OCI-LY7 (cell line): ENCODE measurements around the gene SLC8A1. TPM values are rescaled to one million over a fixed set of nuclear protein-coding genes. Genes with fewer than 3 reads are reported as not detected.

ENCODE experiments used
- BruUV-seq: library from RNA; stranded (reverse); fragments of 400-500 nt; replicated peaks from 2 replicates; lab custom pipeline; 2021; lab: Mats Ljungman, UMichigan
- CTCF ChIA-PET: fragments of 300-600 bp; sonication (Branson Sonifier 250); formaldehyde crosslinking; loops from one replicate; lab custom pipeline; 2022; ENCODE audit warnings: antibody characterized with exemption; ENCODE audit not compliant: unreplicated experiment; lab: Charles Lee
- POLR2A ChIA-PET: fragments of 300-600 bp; sonication (Branson Sonifier 250); formaldehyde crosslinking; loops from one replicate; lab custom pipeline; 2022; ENCODE audit warnings: antibody characterized with exemption; lab: Charles Lee
- DNase-seq: peaks from one replicate; pipeline ENCODE4 v3.0.0-alpha.2; 2015; ENCODE audit warnings: low spot score
- H2AFZ ChIP-seq: fragments of 200-600 bp; sonication (generic), shearing (Covaris generic); 2 replicates; pipeline ENCODE4 v1.6.1; 2014; ENCODE audit warnings: mild to moderate bottlenecking, antibody characterized with exemption, low read length, moderate library complexity
- H3K27ac ChIP-seq: fragments of 200-600 bp; sonication (generic); 2 replicates; pipeline ENCODE4 v1.5.1; 2014; ENCODE audit warnings: mixed run types, low read depth, mild to moderate bottlenecking, moderate library complexity, low read length, inconsistent platforms; ENCODE audit not compliant: poor library complexity, severe bottlenecking
- H3K36me3 ChIP-seq: fragments of 200-600 bp; sonication (generic); 2 replicates; pipeline ENCODE4 v1.6.1; 2014; ENCODE audit warnings: mild to moderate bottlenecking, antibody characterized with exemption, low read length, moderate library complexity, mixed read lengths; ENCODE audit not compliant: insufficient read depth
- H3K4me1 ChIP-seq: fragments of 200-600 bp; sonication (generic); 2 replicates; pipeline ENCODE4 v1.5.1; 2014; ENCODE audit warnings: mild to moderate bottlenecking, low read length; ENCODE audit not compliant: insufficient read depth, poor library complexity, severe bottlenecking
- H3K4me2 ChIP-seq: fragments of 200-600 bp; sonication (generic); 2 replicates; pipeline ENCODE4 v1.6.1; 2014; ENCODE audit warnings: mild to moderate bottlenecking, low read length
- H3K4me3 ChIP-seq: fragments of 200-600 bp; sonication (generic); 2 replicates; pipeline ENCODE4 v1.5.1; 2014; ENCODE audit warnings: mild to moderate bottlenecking, low read depth, low read length; ENCODE audit not compliant: poor library complexity, severe bottlenecking
- H3K79me2 ChIP-seq: fragments of 200-600 bp; sonication (generic); 2 replicates; pipeline ENCODE4 v1.6.1; 2016; ENCODE audit warnings: low read depth, mild to moderate bottlenecking, low read length, moderate library complexity, mixed read lengths; ENCODE audit not compliant: insufficient read depth
- H3K9me2 ChIP-seq: fragments of 200-600 bp; sonication (generic); 2 replicates; pipeline ENCODE4 v1.6.1; 2016; ENCODE audit warnings: mild to moderate bottlenecking, low read length, mixed read lengths; ENCODE audit not compliant: insufficient read depth
- H3K9me3 ChIP-seq: fragments of 200-600 bp; sonication (generic); 2 replicates; pipeline ENCODE4 v1.6.1; 2014; ENCODE audit warnings: mild to moderate bottlenecking, mixed run types, low read length, mixed read lengths
- H4K20me1 ChIP-seq: fragments of 200-600 bp; sonication (generic); 2 replicates; pipeline ENCODE4 v1.6.1; 2014; ENCODE audit warnings: mild to moderate bottlenecking, antibody characterized with exemption, low read length, moderate library complexity, mixed read lengths; ENCODE audit not compliant: insufficient read depth
- CTCF ChIP-seq: fragments of 200-600 bp; sonication (generic); conservative IDR thresholded peaks from 2 replicates; pipeline ENCODE4 v1.5.1; 2014; ENCODE audit warnings: mild to moderate bottlenecking, antibody characterized with exemption, low read length, moderate library complexity, mixed read lengths
- EZH2phosphoT487 ChIP-seq: fragments of 200-600 bp; sonication (generic); IDR thresholded peaks from 2 replicates; pipeline ENCODE4 v1.6.1; 2018; ENCODE audit warnings: low read depth, borderline replicate concordance, mild to moderate bottlenecking, mixed run types, antibody characterized with exemption, low read length, moderate library complexity, mixed read lengths
- intact Hi-C: fragments of 100-400 bp; cut with micrococcal nuclease; formaldehyde crosslinking; loops from one replicate; pipeline ENCODE4 v1.10.0; 2022; ENCODE audit not compliant: unreplicated experiment
- total RNA-seq, 2 experiments: library from RNA; depleted of rRNA in 1 of 2; stranded (reverse); fragments of >200 nt in 1 of 2; shearing (Covaris generic) in 1 of 2; gene quantifications; 2 replicates each; pipeline ENCODE4 v1.2.3, GENCODE V29; 2014 to 2022

The SLC8A1 gene
- total RNA-seq, 2 experiments from 2014 or later, result 3.6 to 7.3 TPM

DNA sequence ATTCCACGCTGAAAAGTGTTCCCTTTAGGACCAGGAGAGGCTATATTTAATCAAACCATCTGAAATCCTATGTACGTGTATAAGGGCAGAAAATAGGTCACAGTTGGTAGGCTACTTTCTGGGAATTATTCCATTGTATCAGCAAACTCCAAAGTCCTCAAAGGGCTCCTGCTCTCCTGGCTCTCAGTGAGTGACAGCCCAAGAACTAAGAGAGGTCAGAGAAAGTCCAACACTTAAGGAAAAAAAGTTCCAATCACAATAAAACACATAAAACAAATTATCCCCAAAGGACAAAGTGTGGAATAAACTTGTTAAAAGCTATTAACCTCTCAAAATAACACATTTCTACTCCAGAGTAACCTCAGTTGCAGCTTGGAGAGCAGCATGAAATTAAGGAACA is 183.3 kb downstream of the SLC8A1 start:
- Histone ChIP-seq H3K27ac (no peak overlapping the region), H2AFZ (no peak overlapping the region), H4K20me1 (no peaks in the 10 kb centered on the region), H3K79me2 (no peaks in the 10 kb centered on the region), H3K4me2 (no peak overlapping the region), H3K9me3 (no peaks in the 10 kb centered on the region), H3K9me2 (no peaks in the 10 kb centered on the region), H3K36me3 (no peaks in the 10 kb centered on the region), H3K4me3 (no peak overlapping the region), H3K4me1 (peaks cover 17% of the 10 kb centered on the region)
- POLR2A ChIA-PET, result interaction anchor here (0.5 to 2.1 kb wide), 3 partner anchors 9 to 65 kb away, joined by 7 to 9 read pairs (median 8); no protein-coding TSS in a partner anchor
- TF ChIP-seq EZH2phosphoT487, result no peak
- TF ChIP-seq CTCF, result no peak
- CTCF ChIA-PET, result no interaction called here
- no peak for DNase-seq
- intact Hi-C loops, result no loop called here
- no TSS peak for BruUV-seq

DNA sequence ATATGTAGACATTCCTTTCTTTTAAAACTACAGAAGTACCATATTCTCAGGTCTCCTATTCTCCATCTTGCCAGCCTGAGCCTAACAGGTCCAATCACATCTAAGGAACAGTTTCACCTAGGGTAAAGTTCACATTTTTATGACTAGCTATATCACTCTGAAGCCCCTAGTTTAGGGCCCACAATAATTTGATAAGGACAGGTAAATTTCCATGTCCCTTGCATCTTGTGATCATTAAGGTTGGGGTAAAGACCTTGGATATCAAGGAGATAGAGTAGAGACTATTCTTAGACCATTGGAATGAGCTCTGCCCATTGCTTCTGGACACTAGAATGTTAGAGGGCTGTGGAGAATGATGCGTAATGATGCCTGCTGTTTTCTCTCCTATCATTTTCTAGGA is 185.7 kb downstream of the SLC8A1 start:
- no peaks in the 10 kb centered on the region for H3K9me3 ChIP-seq
- no peak for DNase-seq
- no peaks in the 10 kb centered on the region for H3K79me2 ChIP-seq
- no peak overlapping the region for H3K27ac ChIP-seq
- TF ChIP-seq EZH2phosphoT487 (no peak), CTCF (no peak)
- ChIA-PET POLR2A (interaction anchor here (0.6 to 1.8 kb wide), 5 partner anchors 9 to 184 kb away, joined by 3 to 5 read pairs (median 4); no protein-coding TSS in a partner anchor), CTCF (no interaction called here)
- no peaks in the 10 kb centered on the region for H3K9me2 ChIP-seq
- no peak overlapping the region for H2AFZ ChIP-seq
- BruUV-seq, result no TSS peak
- no peaks in the 10 kb centered on the region for H4K20me1 ChIP-seq
- intact Hi-C loops, result no loop called here
- H3K36me3 ChIP-seq, result no peaks in the 10 kb centered on the region
- peaks cover 7% of the 10 kb centered on the region for H3K4me1 ChIP-seq
- H3K4me3 ChIP-seq, result no peak overlapping the region
- H3K4me2 ChIP-seq, result no peak overlapping the region

- Histone ChIP-seq H3K4me3 (no peak overlapping the region), H3K4me1 (peaks cover 10% of the 10 kb centered on the region), H3K79me2 (no peaks in the 10 kb centered on the region), H3K9me3 (no peaks in the 10 kb centered on the region), H3K4me2 (no peak overlapping the region), H2AFZ (no peak overlapping the region), H3K27ac (no peak overlapping the region), H4K20me1 (no peaks in the 10 kb centered on the region), H3K36me3 (no peaks in the 10 kb centered on the region), H3K9me2 (no peaks in the 10 kb centered on the region)
- ChIA-PET CTCF (no interaction called here), POLR2A (interaction anchor here (0.6 to 1.2 kb wide), 4 partner anchors 11 to 185 kb away, joined by 3 to 4 read pairs (median 4); no protein-coding TSS in a partner anchor)
- TF ChIP-seq EZH2phosphoT487 (no peak), CTCF (no peak)
- DNase-seq, result no peak
- no TSS peak for BruUV-seq
- intact Hi-C loops, result no loop called here
Measured at GRCh38 chr2:40265602-40266001, 186.3 kb downstream of the SLC8A1 start.
